DMS153 treated with DMSO at 0.1 percent for 48 hours (cell line): ENCODE measurements around the gene MPI.
"Not testable (repeated sequence)": the region's sequence is repeated elsewhere in the genome, so short reads cannot be mapped to it uniquely, and the experiment has no call there.

Experiments used
- DNase-seq: peaks from one replicate; lab custom pipeline; 2025; ENCODE audit not compliant: unreplicated experiment; lab: John Stamatoyannopoulos, UW

MPI gene

GRCh38 chr15:74890665-74890960 lies 771 bp downstream of the MPI start:
- DNase-seq: no peak

- no peak for DNase-seq
These were observed 1.6 kb downstream of the MPI start for GRCh38 chr15:74891469-74891868.

- no peak for DNase-seq
These were observed 2.5 kb downstream of the MPI start for GRCh38 chr15:74892313-74892712.

- no peak for DNase-seq
These were observed 3.1 kb downstream of the MPI start for GRCh38 chr15:74892931-74893330.

- DNase-seq: no peak
These were observed 3.8 kb downstream of the MPI start for GRCh38 chr15:74893627-74894026.

- DNase-seq: not testable (repeated sequence)
These were observed 4.5 kb downstream of the MPI start for GRCh38 chr15:74894383-74894782.

- no peak for DNase-seq
These were observed 6.0 kb downstream of the MPI start for GRCh38 chr15:74895830-74896229.

- DNase-seq: no peak
These were observed 6.5 kb downstream of the MPI start for GRCh38 chr15:74896316-74896715.

- no peak for DNase-seq
These were observed 7.5 kb downstream of the MPI start for GRCh38 chr15:74897300-74897701.

GRCh38 chr15:74901612-74902063 lies 11.8 kb downstream of the MPI start:
- DNase-seq: no peak

- no peak for DNase-seq
These were observed 12.6 kb downstream of the MPI start for GRCh38 chr15:74902295-74903075.

- no peak for DNase-seq
These were observed 13.8 kb downstream of the MPI start for GRCh38 chr15:74903676-74904075.

GRCh38 chr15:74904190-74904805 lies 14.5 kb downstream of the MPI start:
- DNase-seq: no peak

- DNase-seq: no peak
These were observed 16.2 kb downstream of the MPI start for GRCh38 chr15:74906067-74906449.

- no peak for DNase-seq
These were observed 16.8 kb downstream of the MPI start, which contains the start of gene FAM219B for GRCh38 chr15:74906450-74907162. Gene FAM219B, minus strand, starts transcription at chr15:74906851. Its CDS starts 51 bp downstream, at chr15:74906800.

GRCh38 chr15:74907163-74907870 lies 17.5 kb downstream of the MPI start:
- DNase-seq: no peak

GRCh38 chr15:74908635-74909034 lies 18.8 kb downstream of the MPI start:
- no peak for DNase-seq

- no peak for DNase-seq
These were observed 23.2 kb downstream of the MPI start for GRCh38 chr15:74913041-74913440.

GRCh38 chr15:74913799-74914198 lies 24.0 kb downstream of the MPI start:
- DNase-seq: not testable (repeated sequence)

- no peak for DNase-seq
These were observed 27.8 kb downstream of the MPI start for GRCh38 chr15:74917676-74918075.

- no peak for DNase-seq
These were observed 30.6 kb downstream of the MPI start for GRCh38 chr15:74920456-74920855.
